ENCODE data around the gene PLXND1.

- TF ChIP-seq GATA2 (IDR thresholded peaks at IDR 0.05; ENCODE audit: low read depth, low read length) (no peak), GATA3 (IDR thresholded peaks at IDR 0.05; ENCODE audit: low read depth, low read length) (no peak)
Measured at GRCh38 chr3:129514563-129514962, 91.9 kb downstream of the PLXND1 start.
